ENCODE data around the gene GPR85. TPM values are rescaled to one million over a fixed set of nuclear protein-coding genes. Genes with fewer than 3 reads are reported as not detected.

GPR85 gene, protein sequence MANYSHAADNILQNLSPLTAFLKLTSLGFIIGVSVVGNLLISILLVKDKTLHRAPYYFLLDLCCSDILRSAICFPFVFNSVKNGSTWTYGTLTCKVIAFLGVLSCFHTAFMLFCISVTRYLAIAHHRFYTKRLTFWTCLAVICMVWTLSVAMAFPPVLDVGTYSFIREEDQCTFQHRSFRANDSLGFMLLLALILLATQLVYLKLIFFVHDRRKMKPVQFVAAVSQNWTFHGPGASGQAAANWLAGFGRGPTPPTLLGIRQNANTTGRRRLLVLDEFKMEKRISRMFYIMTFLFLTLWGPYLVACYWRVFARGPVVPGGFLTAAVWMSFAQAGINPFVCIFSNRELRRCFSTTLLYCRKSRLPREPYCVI
- not detected in 2 replicates for total RNA-seq (2021)
- long read RNA-seq = 0 reads

DNA sequence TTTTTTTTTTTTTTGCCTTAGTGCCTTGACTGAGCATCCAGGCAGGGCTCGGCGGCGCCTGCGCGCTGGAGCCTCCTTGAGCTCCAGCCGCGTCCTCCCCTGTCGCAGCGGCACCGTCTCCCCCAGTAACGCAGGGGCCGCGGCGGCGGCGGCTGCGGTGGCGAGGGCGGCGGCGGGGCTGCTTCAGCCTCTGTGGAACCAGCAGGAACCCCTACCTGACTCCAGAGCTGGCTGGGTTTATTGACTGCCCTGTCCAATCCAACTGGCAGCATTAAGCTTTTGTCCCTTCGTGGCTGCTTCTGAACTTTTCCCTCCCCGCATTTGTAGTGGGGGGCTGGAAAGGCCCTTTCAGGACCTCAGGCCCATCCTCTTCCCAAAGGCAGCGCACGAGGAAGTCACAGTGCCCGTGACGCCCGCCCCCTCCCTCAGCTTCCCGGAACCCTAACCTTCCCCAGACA lies at the start of gene GPR85:
GPR85 (minus strand) TSS at position 397 of the 458 bp plus-strand sequence. CDS start 2,106 bp downstream, outside the sequence.
- H3K27me3 ChIP-seq (ENCODE audit: insufficient read depth, low read length) = peaks cover 23% of the 10 kb centered on the region; the same call in 1 of the 2 replicates
- no peaks in the 10 kb centered on the region for H4K20me1 ChIP-seq (ENCODE audit: control insufficient read depth, insufficient read depth, insufficient read length)
- H2AFZ ChIP-seq (ENCODE audit: low read length) = peak within 1 kb of the TSS; percentile 79
- peaks cover 59% of the 10 kb centered on the region for H3K27me3 Mint-ChIP-seq (ENCODE audit: low read depth)
- no peak within 1 kb of the TSS for H4K91ac ChIP-seq (ENCODE audit: insufficient read length, low read depth, low read length)
- no peaks in the 10 kb centered on the region for H3K9me3 ChIP-seq (ENCODE audit: control insufficient read depth, low read depth, low read length)
- no peak within 1 kb of the TSS for H3K18ac ChIP-seq (ENCODE audit: insufficient read length, low read depth, low read length)
- no peak within 1 kb of the TSS for H3K14ac ChIP-seq (ENCODE audit: insufficient read depth, low read length)
- H3K79me1 ChIP-seq (ENCODE audit: insufficient read depth, low read depth, low read length, poor library complexity, severe bottlenecking) = no peaks in the 10 kb centered on the region
- H3K9me3 Mint-ChIP-seq = no peaks in the 10 kb centered on the region
- H3K79me2 ChIP-seq (ENCODE audit: insufficient read depth, low read length) = no peaks in the 10 kb centered on the region
- no peaks in the 10 kb centered on the region for H3K36me3 Mint-ChIP-seq (ENCODE audit: insufficient read depth in 1 of 3, low read depth in 3 of 3)
- peak; percentile 81 for DNase-seq
- no peak within 1 kb of the TSS for H3K27ac ChIP-seq (ENCODE audit: insufficient read length, low read depth, low read length)
- H3K4me2 ChIP-seq (ENCODE audit: insufficient read depth, insufficient read length, low read length) = peak within 1 kb of the TSS; percentile 73
- no peak within 1 kb of the TSS for H2BK12ac ChIP-seq (ENCODE audit: insufficient read length, low read depth, low read length)
- no peaks in the 10 kb centered on the region; the same call in 1 of the 2 replicates for H3K4me1 ChIP-seq (ENCODE audit: insufficient read depth, low read length)
- H4K8ac ChIP-seq (replicated peaks; ENCODE audit: insufficient read length, low read depth, low read length) = no peak within 1 kb of the TSS
- no peak within 1 kb of the TSS for H3K9ac ChIP-seq (ENCODE audit: extremely low read depth, insufficient read length, low read length)
- H3K4me1 Mint-ChIP-seq = peaks cover 10 to 16% of the 10 kb centered on the region in 2 experiments
- H3K4me3 Mint-ChIP-seq = peak within 1 kb of the TSS; percentile 74 to 84
- peaks cover 3% of the 10 kb centered on the region for H3K23me2 ChIP-seq (ENCODE audit: insufficient read length, low read depth, low read length, poor library complexity, severe bottlenecking)
- no peak within 1 kb of the TSS for H3K4ac ChIP-seq (ENCODE audit: low read depth, low read length)
- H2BK20ac ChIP-seq (ENCODE audit: low read depth, low read length, poor library complexity, severe bottlenecking) = no peak within 1 kb of the TSS
- H2BK15ac ChIP-seq (ENCODE audit: low read depth, low read length) = no peak within 1 kb of the TSS
- TF ChIP-seq, protein P1, sequence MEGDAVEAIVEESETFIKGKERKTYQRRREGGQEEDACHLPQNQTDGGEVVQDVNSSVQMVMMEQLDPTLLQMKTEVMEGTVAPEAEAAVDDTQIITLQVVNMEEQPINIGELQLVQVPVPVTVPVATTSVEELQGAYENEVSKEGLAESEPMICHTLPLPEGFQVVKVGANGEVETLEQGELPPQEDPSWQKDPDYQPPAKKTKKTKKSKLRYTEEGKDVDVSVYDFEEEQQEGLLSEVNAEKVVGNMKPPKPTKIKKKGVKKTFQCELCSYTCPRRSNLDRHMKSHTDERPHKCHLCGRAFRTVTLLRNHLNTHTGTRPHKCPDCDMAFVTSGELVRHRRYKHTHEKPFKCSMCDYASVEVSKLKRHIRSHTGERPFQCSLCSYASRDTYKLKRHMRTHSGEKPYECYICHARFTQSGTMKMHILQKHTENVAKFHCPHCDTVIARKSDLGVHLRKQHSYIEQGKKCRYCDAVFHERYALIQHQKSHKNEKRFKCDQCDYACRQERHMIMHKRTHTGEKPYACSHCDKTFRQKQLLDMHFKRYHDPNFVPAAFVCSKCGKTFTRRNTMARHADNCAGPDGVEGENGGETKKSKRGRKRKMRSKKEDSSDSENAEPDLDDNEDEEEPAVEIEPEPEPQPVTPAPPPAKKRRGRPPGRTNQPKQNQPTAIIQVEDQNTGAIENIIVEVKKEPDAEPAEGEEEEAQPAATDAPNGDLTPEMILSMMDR (conservative IDR thresholded peaks at IDR 0.05) = no peak
- no peak within 1 kb of the TSS for H3K23ac ChIP-seq (ENCODE audit: insufficient read length, low read depth, low read length)
- no peak within 1 kb of the TSS for H2AK5ac ChIP-seq (ENCODE audit: insufficient read length, low read length)
- WGBS (ENCODE audit: extremely low coverage, insufficient read length, low lambda C conversion rate) = no CpG with 5 or more reads among the region's 29 CpGs
- no peak within 1 kb of the TSS for H3K27ac Mint-ChIP-seq
- no peak within 1 kb of the TSS for H2BK5ac ChIP-seq (ENCODE audit: insufficient read length, low read length)
- H2BK120ac ChIP-seq (ENCODE audit: low read depth, low read length, poor library complexity, severe bottlenecking) = no peak within 1 kb of the TSS
- H4K5ac ChIP-seq (ENCODE audit: insufficient read length, low read depth, low read length) = no peak within 1 kb of the TSS
- H3T11ph ChIP-seq (ENCODE audit: low read length) = no peak within 1 kb of the TSS
- no peak within 1 kb of the TSS for H3K56ac ChIP-seq (ENCODE audit: insufficient read length, low read depth, low read length)
